GM18508 (cell line): ENCODE results near the gene CPEB1.
"Not testable (repeated sequence)": the region's sequence is repeated elsewhere in the genome, so short reads cannot be mapped to it uniquely, and the experiment has no call there.

Experiments used
- ATAC-seq: cut with Tn5 transposase; IDR thresholded peaks from one replicate; pipeline ENCODE4 v1.9.1; 2021; ENCODE audit warnings: moderate number of reproducible peaks; ENCODE audit not compliant: insufficient read depth, unreplicated experiment

Gene CPEB1

GRCh38 chr15:82650046-82650670 is 3.0 kb upstream of the CPEB1 start:
- no peak for ATAC-seq

- ATAC-seq, result no peak
Measured at GRCh38 chr15:82649226-82649999, 2.2 kb upstream of the CPEB1 start.

- no peak for ATAC-seq
Measured at GRCh38 chr15:82648257-82649103, 1.3 kb upstream of the CPEB1 start.

- no peak for ATAC-seq
Measured at GRCh38 chr15:82647835-82648256, 683 bp upstream of the CPEB1 start.

- no peak for ATAC-seq
Measured at GRCh38 chr15:82646250-82647044, 716 bp downstream of the CPEB1 start.

- not testable (repeated sequence) for ATAC-seq
Measured at GRCh38 chr15:82644967-82645852, 2.0 kb downstream of the CPEB1 start.

GRCh38 chr15:82643992-82644391 is 3.2 kb downstream of the CPEB1 start:
- ATAC-seq, result no peak

- no peak for ATAC-seq
Measured at GRCh38 chr15:82642656-82643055, 4.5 kb downstream of the CPEB1 start.

- ATAC-seq, result no peak
Measured at GRCh38 chr15:82641129-82641798, 5.9 kb downstream of the CPEB1 start.

GRCh38 chr15:82640672-82641071 is 6.5 kb downstream of the CPEB1 start:
- no peak for ATAC-seq

GRCh38 chr15:82635798-82636197 is 11.4 kb downstream of the CPEB1 start:
- ATAC-seq, result no peak

GRCh38 chr15:82630033-82630432 is 17.1 kb downstream of the CPEB1 start:
- ATAC-seq, result no peak

GRCh38 chr15:82625136-82625535 is 22.0 kb downstream of the CPEB1 start:
- no peak for ATAC-seq

GRCh38 chr15:82624438-82624837 is 22.7 kb downstream of the CPEB1 start:
- ATAC-seq, result no peak

- no peak for ATAC-seq
Measured at GRCh38 chr15:82624008-82624407, 23.2 kb downstream of the CPEB1 start.

GRCh38 chr15:82621970-82622369 is 25.2 kb downstream of the CPEB1 start:
- no peak for ATAC-seq

GRCh38 chr15:82613747-82614146 is 33.4 kb downstream of the CPEB1 start:
- ATAC-seq, result no peak

- no peak for ATAC-seq
Measured at GRCh38 chr15:82611348-82611747, 35.8 kb downstream of the CPEB1 start.

- ATAC-seq, result no peak
Measured at GRCh38 chr15:82602195-82602594, 45.0 kb downstream of the CPEB1 start.
